GM21737 (cell line): ENCODE measurements around the gene CDKL4.
"Not testable (repeated sequence)": the region's sequence is repeated elsewhere in the genome, so short reads cannot be mapped to it uniquely, and the experiment has no call there.

Source experiments
- ATAC-seq: cut with Tn5 transposase; IDR thresholded peaks from one replicate; pipeline ENCODE4 v1.9.1; 2021; ENCODE audit warnings: mild to moderate bottlenecking, moderate library complexity; ENCODE audit not compliant: unreplicated experiment

The CDKL4 gene

DNA sequence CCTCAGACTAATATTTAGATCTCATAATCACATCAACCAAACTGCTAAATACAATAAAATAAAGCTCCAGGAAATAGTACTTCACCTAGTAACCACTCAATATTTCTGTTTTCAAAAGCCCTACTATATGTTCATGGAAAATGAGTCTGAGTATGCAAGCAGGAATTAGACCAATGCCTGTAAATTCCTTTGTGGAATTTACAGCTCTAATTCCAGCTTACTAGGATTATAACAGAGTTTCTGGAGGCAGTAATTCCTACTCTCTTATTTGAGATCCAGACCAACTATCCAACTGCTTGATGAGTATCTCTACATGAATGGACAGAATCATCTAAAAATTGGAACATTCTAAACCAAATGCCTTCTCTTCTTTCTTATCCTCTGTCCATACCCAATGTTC, 11.6 kb downstream of the CDKL4 start:
- ATAC-seq, result no peak

DNA sequence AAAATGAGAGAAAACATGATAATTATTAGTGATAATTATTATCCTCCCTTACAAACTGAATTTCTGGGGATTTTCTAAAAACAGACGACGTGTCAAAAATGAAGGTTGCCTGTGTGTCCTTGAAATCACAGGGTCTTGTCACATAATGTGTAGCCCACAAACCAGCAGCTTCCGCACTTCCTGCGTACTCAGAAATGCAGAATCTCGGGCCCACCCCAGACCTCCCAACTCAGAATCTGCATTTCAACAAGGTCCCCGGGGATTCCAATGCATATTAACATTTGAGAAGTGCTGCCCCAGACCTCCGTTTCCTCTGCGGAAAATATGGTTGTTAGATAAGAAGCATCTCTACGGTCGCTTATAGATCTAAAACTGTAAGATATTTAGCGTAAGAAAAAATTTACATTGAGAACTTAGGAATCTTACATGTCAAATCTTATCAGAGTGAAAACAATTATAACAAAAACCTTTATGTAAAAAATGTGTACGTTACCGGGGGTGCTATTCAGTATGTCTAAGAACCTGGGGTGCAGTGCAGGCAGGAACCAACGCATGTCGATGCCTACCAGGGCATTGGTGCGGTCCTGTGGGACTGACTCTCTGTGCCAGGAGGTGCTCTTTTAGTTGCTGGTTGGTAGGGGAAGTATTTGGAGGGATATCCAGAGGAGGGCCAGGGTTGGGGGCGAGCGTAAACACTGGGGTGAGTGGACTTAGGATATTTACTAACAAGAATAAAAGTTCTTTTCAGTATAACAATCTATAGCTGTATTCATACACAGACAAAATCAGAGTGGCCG, 15.2 kb downstream of the CDKL4 start:
- peak; percentile 32 for ATAC-seq

DNA sequence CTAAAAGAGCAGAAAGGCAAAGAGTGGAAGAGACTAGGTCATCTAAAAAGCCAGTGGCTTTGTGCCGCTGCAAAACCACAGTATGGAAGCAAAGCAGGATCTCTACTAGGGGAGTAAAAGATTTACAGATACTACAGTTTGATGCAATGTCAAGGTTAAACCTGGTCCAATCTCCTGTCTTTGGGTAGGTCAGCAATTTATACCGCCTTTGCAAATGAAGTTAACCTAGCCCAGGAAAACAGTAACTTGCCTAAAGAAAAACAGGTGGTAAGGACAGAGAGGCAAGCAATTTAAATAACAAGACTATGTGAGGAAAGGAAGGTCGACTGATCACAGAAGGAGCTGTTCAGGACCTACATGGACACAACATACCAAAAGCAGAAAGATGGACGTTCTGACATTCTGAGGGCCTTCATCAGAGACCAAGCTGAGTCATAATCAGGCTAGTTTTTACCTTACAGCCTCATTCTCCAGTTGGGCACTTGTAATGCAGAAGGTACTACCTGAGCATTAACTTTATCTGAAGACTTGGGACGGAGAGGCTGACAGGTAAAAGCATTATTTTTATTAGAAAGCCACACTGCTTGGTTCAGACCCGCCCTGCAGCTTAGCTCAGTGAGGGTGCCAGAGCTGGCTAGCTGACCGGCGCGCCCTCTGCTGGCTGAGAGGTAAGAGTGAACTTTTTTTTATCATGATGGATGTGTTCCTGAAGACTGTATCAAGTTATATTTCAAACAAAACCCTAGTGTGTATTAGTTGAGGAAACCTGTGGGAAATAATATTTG, 15.9 kb downstream of the CDKL4 start:
- peak; percentile 78 for ATAC-seq

DNA sequence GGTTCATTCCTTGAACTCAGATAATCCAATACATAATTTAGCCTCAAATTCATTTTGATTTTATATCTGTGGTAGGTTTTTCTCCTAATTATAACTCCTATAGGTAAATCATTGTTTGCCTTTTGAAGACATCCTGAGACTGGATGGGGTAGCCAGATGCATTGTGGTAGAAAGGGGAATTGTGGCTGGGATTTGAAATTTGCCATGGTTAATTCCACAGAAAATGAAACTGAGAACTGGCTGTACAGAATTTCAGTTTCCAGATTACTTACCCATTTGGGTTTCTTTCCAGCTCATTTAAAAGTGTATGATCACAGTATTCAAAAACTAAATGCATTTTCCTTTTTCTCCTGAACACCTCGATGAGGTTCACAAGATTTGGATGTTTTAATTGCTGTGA, 18.2 kb downstream of the CDKL4 start:
- ATAC-seq, result no peak

DNA sequence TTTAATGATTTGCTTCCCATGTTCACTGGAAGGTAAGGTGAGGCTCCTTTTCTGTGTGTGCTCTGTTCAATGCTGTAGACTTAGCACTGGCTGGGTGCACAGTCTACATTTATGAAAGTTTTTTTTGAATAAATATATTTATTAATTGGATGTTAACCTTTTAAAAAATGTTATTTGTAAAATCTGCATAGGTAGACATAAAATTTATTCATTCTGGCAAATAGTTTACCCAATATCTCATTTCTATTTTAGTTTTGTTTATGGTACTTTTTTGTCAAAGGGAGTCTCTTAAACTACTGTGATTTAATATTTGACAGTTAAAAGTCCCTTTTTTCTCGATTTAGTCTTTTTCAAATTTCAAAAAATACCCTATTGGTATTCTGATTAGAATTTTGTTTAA, 19.9 kb downstream of the CDKL4 start:
- no peak for ATAC-seq

DNA sequence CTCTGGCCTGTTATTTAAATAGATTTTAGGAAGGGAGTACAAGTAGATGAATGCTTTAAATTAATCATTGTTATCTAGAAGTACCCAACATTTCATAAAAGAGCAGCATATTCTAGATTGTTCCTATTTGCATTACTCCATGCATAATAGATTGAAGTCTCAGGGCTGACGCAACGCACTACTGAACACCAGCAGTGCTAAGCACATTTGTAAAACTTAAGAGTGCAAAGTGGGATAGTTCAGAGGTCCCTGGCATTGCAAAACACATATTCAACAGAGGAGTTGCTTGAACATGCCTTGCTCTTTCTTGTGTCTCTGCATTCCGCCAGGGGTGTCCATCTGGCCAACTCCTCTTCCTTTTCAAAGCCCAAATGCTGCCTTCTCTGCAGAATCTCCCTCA, 22.3 kb downstream of the CDKL4 start:
- ATAC-seq, result no peak

DNA sequence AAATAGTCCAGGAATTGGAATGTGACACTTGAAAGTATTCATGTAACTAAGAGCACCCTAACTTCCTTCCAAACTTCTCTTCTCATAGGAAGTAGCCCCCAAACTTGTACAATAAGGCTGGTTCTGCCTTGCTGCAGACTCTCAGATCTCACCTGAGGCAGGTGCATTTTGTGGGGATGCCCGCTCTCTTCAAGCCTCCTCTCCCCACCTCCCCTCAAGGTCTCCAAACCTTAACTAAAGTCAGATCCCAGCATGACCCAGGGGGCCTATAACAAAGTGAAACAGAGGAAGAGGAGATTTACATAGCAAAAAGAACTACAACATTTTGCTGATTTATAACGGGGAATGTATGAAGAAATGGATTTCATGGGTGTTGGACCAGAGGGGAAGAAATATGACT, 23.6 kb downstream of the CDKL4 start:
- ATAC-seq, result no peak

DNA sequence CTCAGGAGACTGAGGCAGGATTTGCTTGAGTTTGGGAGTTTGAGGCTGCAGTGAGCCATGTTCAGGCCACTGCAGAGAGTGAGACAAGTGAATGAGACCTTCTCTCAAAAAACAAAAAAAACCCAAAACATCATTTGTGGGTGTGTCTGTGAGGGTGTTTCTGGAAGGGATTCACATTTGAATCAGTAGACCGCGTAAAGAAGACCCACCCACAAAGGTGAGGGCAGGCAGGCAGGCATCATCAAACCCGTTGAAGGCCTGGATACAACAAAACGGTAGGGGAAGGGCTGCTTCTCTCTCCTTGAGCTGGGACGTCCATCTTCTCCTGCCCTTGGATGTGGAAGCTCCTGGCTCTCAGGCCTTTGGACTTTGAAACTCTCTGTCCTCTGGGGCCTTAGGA, 25.4 kb downstream of the CDKL4 start:
- ATAC-seq, result no peak

DNA sequence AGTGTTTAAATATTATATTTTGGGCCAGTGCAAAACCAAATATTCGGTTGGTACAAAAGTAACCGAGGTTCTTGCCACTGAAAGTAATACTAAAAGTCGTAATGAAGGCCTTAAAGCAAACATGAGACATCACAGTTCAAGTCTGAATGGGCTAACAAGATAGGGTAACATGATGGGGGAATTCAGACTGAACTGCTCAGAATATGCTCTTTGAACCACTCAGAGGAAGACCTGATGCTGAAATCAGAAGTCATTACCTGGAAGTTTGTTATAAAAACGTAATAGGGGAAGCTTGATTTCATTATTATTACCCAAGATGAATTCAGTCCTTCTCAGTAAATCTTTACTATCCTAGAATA, 26.6 kb downstream of the CDKL4 start:
- no peak for ATAC-seq

DNA sequence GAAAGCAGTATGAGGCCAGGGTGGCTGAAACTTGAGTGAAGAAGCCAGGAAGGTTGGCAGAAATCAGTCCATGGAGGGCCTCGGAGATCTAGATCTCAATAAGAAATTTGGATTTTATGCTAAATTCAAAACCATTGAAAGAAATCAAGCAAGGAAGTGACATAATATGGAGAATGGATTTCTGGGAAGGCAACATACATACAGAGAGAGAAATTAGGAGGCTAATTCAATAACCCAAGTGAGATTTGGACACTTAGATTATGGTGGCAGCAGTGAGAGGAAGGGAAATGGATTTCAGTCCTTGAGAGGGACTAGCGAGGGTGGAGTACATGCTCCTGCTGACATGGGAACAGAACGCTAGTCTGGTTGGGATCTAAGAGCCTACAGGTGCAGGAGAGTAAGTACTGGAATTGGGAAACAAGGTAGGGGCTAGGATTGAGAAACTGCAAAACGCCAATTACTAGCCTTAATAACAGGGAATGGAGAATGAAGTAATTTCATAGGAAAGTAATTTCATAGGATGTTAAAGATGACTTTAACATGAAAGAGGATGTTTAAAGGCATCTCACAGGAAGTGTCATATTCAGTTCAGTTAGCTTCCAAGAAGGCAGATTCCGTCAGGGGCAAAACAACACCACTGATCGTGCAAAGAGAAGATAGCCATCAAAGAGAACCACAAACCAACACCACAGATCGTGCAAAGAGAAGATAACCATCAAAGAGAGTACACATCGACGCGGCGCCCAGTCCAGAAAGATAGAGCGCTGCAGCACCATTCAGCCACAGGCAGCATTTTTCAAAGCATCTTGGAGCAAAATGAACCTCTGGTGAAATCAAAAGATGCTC, 27.2 kb downstream of the CDKL4 start:
- ATAC-seq, result no peak

DNA sequence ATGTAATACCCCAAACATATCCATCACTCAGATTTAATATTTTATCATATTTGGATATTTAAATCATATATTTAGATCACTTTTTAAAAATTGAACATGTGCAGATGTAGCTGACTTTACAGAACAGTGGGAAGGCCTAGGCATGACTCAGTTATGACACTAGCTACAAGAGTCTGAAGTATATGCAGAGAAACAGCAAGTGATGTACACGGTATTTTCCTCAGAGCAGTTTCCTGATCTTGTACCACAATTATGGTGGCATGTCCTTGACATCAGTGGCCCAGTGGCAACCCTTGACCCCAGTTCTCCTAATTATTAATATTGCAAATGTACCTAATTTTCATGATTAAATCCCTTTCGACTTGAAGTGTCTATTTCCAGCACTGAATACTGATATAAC, 28.2 kb downstream of the CDKL4 start:
- ATAC-seq, result no peak

DNA sequence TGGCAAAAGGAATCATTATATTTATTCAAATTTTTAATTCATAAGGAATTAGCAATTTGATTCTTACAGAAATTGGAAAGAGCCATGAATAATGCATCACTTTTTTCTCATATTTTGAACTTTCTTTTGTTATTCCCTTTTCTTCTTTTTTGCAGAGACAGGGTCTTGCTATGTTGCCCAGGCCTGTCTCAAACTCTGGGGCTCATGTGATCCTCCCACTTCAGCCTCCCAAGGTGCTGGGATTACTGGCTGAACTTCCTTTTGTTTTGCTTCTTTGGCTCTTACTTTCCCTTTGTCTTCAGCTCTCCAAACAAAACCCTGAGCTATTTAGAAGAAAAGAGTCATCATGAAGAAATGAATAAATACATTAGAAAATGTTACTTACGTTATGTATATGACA, 30.8 kb downstream of the CDKL4 start:
- no peak for ATAC-seq

DNA sequence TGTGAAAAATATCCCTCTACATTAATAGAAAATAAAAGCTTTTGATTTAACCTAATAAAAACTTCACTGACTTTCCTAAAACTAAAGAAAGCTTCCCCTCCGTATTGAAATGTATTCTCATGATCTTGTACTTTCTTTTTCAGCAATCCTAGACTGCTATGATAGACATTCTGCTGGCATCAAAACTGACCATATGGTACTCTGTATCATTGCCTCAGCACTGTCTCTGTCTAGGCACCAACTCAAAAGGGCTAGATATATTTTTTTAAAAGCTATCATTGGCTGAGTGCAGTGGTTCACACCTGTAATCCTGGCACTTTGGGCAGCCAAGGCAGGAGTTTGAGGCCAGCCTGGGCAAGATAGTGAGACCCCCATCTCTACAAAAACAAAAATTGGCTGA, 32.9 kb downstream of the CDKL4 start:
- ATAC-seq, result no peak

DNA sequence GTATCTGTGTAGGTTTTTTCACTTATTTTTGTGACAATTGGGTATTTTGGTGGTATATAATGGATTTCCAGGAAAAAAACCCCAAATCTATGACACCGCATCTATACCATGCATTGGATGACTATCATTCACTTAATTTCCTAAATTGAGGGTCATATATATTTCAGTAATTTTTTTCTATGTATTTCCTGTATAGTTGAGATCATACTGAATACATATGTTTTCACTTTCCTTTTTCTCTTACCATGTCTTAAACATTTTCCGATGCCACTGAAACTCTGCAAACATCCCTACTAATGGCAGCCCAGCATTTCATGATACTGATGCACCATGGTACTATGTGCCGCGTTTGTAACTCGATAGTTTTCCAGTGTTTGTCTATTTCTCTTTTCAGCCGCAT, 40.4 kb downstream of the CDKL4 start:
- ATAC-seq, result no peak

DNA sequence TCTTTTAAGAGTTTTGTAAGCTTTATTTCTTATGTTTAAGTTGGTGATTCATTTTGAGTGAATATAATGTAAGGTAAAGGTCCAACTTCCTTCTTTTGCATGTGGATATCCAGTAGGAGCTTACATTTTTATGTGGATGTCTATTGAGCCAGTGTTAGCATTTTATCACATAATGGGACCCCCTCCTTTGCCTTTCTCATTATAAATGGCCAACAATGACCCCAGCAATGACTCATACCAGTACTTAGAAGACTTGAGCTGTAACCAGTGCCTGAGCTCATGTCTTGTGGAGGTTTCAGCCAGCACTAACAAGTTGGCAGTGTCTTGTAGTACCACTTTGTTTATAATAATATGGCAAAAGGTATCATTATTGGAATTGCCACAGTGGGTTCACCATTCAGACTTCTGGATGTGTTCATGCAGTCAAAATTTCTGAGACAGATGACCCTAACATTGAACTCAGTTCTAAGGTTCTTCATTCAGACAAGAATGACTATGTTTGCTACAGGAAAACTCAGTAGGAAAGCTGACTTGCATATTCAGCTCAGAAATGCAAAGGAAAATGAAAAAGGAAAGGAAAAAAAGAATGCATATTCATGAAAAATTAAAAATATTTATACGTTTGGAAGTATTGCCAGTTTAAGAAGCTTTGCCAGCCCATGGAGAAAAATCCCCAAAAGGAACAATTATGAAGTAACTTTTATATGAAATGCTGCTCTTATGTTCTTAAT, 41.0 kb downstream of the CDKL4 start:
- no peak for ATAC-seq

DNA sequence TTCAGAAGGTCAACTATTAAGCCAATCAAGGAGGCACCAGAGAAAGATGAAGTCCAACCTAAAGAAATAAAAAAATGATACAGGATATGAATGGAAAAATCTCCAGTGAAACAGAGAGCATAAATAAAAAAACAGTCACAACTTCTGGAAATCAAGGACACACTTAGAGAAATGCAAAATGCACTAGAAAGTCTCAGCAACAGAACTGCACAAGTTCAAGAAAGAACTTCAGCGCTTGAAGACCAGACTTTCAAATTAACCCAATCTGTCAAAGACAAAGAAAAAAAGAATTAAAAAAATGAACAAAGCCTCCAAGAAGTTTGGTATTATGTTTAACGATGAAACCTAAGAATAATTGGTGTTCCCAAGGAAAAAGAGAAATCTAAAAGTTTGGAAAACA, 46.8 kb downstream of the CDKL4 start:
- ATAC-seq, result not testable (repeated sequence)

DNA sequence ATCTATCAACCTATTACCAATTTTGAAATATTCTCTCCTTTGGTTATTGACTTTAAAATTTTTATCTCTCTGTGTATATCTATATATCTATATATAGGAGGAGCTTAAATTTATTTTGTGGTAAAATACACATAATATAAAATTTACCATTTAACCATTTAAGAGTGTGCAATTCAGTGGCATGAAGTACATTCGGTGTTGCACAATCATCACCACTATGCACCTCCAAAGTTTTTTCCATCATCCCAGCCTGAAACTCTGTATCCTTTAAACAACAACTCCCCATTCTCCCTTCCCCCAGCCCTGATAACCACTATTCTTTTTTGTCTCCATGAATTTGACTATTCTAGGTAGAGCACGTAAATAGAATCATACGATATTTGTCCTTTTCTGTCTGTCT, 49.1 kb downstream of the CDKL4 start:
- ATAC-seq, result no peak

DNA sequence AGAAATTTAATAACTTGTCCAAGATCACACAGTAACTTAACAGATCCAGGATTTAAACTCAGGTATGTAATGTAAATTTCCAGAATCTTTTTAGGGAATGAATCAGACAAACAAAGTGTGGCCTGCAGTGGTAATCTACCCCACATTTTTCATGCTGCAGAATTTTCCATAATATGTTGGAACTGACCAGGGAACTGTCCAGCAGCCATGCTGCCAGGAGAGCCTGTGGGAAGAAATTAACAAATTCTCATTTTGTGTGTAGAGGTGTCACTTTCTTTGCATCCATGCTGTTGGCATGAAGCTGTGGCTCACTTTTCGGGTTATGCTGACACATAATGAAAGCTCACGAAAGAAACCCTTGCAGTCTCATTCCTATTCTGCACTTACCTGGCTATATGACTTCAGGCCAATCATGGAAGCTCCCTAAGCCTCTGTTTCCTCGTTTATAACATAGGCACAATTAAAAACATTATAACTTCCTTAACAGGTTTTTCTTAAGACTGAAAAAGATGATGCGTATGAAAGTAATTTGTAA, 54.7 kb downstream of the CDKL4 start:
- ATAC-seq, result no peak

DNA sequence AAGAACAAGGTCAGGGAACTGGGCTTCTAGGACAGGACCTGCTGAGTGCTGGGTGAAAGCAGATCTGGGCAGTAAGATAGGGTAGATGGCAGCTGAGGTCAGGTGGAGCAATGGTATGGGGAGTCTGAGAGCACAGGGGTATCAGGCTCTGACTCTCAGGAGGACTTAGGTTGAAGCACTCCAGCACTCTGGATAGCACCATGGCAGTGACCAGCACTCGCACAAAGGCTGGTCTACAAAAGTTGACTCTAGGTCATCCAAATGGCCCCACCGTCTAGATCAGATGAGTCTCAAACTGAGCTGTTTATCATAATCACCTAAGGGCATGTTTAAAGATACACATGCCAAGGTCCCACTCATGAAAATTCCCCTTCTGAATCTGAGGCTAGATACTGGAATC, 60.1 kb downstream of the CDKL4 start:
- ATAC-seq, result no peak

DNA sequence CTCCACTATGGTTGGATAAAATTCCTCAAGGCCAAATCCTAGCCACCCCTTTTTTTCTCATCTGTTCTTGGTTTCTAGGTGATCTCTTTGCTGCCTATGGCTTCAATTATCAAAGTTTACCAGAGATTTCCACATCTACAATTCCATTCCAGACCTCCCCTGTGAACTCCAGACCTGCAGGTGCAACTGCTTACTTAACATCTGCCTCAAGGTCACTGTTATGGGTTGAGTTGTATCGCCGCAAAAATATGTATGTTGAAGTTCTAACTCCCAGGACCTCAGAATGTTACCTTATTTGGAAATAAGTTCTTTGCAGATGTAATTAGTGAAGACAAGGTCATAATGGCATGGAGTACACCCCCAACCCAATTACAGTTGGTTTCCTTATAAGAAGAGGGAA, 62.5 kb downstream of the CDKL4 start:
- ATAC-seq, result no peak
